GM12878 (cell line): ENCODE measurements around the gene CA10.

ENCODE experiments used
- BCLAF1 ChIP-seq: fragments of 450-650 bp; IDR thresholded peaks from 2 replicates; pipeline ENCODE4 v1.6.1; 2017; ENCODE audit warnings: antibody characterized with exemption, mild to moderate bottlenecking, moderate library complexity
- CTCF ChIP-seq, 3 experiments: IDR thresholded peaks in 2 of 3; conservative IDR thresholded peaks in 1 of 3; 2 replicates each; pipeline ENCODE4 v1.5.1; 2011; ENCODE audit warnings: low read depth in 3 of 3, low read length in 3 of 3, mild to moderate bottlenecking in 3 of 3, control low read depth in 2 of 3, moderate library complexity in 2 of 3, inconsistent platforms in 1 of 3, mixed read lengths in 1 of 3; ENCODE audit not compliant: control insufficient read depth in 2 of 3, insufficient read depth in 1 of 3; ENCODE audit errors: extremely low read depth in 1 of 3
- MYC ChIP-seq: IDR thresholded peaks from 2 replicates; pipeline ENCODE4 v1.6.1; 2011; ENCODE audit warnings: mild to moderate bottlenecking, low read length, moderate library complexity, inconsistent platforms; ENCODE audit not compliant: insufficient read depth, insufficient replicate concordance, insufficient read length, severe bottlenecking
- NR2C2 ChIP-seq: IDR thresholded peaks from 2 replicates; pipeline ENCODE4 v1.6.1; 2011; ENCODE audit warnings: borderline replicate concordance, low read depth; ENCODE audit not compliant: control insufficient read depth, insufficient read length
- PAX8 ChIP-seq: fragments of 450-650 bp; IDR thresholded peaks from 2 replicates; pipeline ENCODE4 v1.6.1; 2017; ENCODE audit warnings: mild to moderate bottlenecking, moderate library complexity
- POLR2A ChIP-seq: IDR thresholded peaks from 2 replicates; pipeline ENCODE4 v1.6.1; 2011; ENCODE audit warnings: low read depth, mild to moderate bottlenecking, low read length
- TAF1 ChIP-seq: IDR thresholded peaks from 2 replicates; pipeline ENCODE4 v1.6.1; 2011; ENCODE audit warnings: mild to moderate bottlenecking, low read depth, low read length, borderline replicate concordance
- ZNF622 ChIP-seq: fragments of 450-650 bp; IDR thresholded peaks from 2 replicates; pipeline ENCODE4 v1.6.1; 2017; ENCODE audit warnings: mild to moderate bottlenecking, inconsistent platforms

- TF ChIP-seq TAF1 = no peak
- no peak for TF ChIP-seq NR2C2
- no peak for TF ChIP-seq CTCF (IDR thresholded peaks at IDR 0.05 in 2 of 3, conservative IDR thresholded peaks at IDR 0.05 in 1 of 3; ENCODE audit: control insufficient read depth in 2 of 3, extremely low read depth in 1 of 3, insufficient read depth in 1 of 3, low read depth in 3 of 3, low read length in 3 of 3)
- no peak for TF ChIP-seq PAX8
- TF ChIP-seq POLR2A = no peak
- no peak for TF ChIP-seq ZNF622
- no peak for TF ChIP-seq BCLAF1
- TF ChIP-seq MYC = no peak
Observed at GRCh38 chr17:51813140-51813783, 345.3 kb downstream of the CA10 start.
